Right lung (tissue), 5 donors: ENCODE measurements around the gene WASHC4. TPM values are rescaled to one million over a fixed set of nuclear protein-coding genes. Genes with fewer than 3 reads are reported as not detected.
"Not testable (repeated sequence)": the region's sequence is repeated elsewhere in the genome, so short reads cannot be mapped to it uniquely, and the experiment has no call there.

Source experiments
- DNase-seq, 2 donors: peaks; one replicate each; pipeline ENCODE4 v3.0.0-alpha.2; 2013
- polyA plus RNA-seq, 5 donors: library from polyadenylated mRNA; unstranded; fragments of 120-200 nt; gene quantifications; one replicate each; pipeline versions ENCODE4 v1.2.1 to v1.2.3, GENCODE V29; 2013; ENCODE audit warnings: inconsistent platforms in 1 of 5, low replicate concordance in 1 of 5; ENCODE audit not compliant: insufficient read length in 5 of 5, insufficient read depth in 1 of 5

WASHC4 gene
- polyA plus RNA-seq, 5 donors: 46.4 to 103 (median 76.3) TPM

- no peak for DNase-seq
Measured at GRCh38 chr12:105158876-105159275, 51.3 kb downstream of the WASHC4 start.

- no peak for DNase-seq
Measured at GRCh38 chr12:105162174-105162573, 54.6 kb downstream of the WASHC4 start.

GRCh38 chr12:105164068-105164467 is 56.5 kb downstream of the WASHC4 start:
- no peak for DNase-seq

- DNase-seq: no peak
Measured at GRCh38 chr12:105166736-105167135, 59.2 kb downstream of the WASHC4 start.

- no peak for DNase-seq
Measured at GRCh38 chr12:105167346-105167745, 59.8 kb downstream of the WASHC4 start.

GRCh38 chr12:105168006-105168405 is 60.5 kb downstream of the WASHC4 start:
- no peak for DNase-seq

- no peak for DNase-seq
Measured at GRCh38 chr12:105170139-105170538, 62.6 kb downstream of the WASHC4 start.

- DNase-seq: no peak
Measured at GRCh38 chr12:105171691-105172436, 64.3 kb downstream of the WASHC4 start.

- no peak for DNase-seq
Measured at GRCh38 chr12:105175397-105175990, 68.0 kb downstream of the WASHC4 start.

GRCh38 chr12:105177208-105177607 is 69.7 kb downstream of the WASHC4 start:
- DNase-seq: no peak

- not testable (repeated sequence) for DNase-seq
Measured at GRCh38 chr12:105179114-105179513, 71.6 kb downstream of the WASHC4 start.

GRCh38 chr12:105183406-105183805 is 75.9 kb downstream of the WASHC4 start:
- not testable (repeated sequence) for DNase-seq

- not testable (repeated sequence) for DNase-seq
Measured at GRCh38 chr12:105183976-105184375, 76.4 kb downstream of the WASHC4 start.

- no peak for DNase-seq
Measured at GRCh38 chr12:105189293-105189692, 81.8 kb downstream of the WASHC4 start.

- no peak for DNase-seq
Measured at GRCh38 chr12:105190530-105190929, 83.0 kb downstream of the WASHC4 start.

GRCh38 chr12:105192624-105193225 is 85.2 kb downstream of the WASHC4 start:
- DNase-seq: no peak

GRCh38 chr12:105194947-105195346 is 87.4 kb downstream of the WASHC4 start:
- no peak for DNase-seq

GRCh38 chr12:105196090-105196489 is 88.6 kb downstream of the WASHC4 start:
- DNase-seq: no peak

- DNase-seq: no peak
Measured at GRCh38 chr12:105198961-105199360, 91.4 kb downstream of the WASHC4 start.

- no peak for DNase-seq
Measured at GRCh38 chr12:105200385-105200784, 92.9 kb downstream of the WASHC4 start.

- DNase-seq: no peak
Measured at GRCh38 chr12:105201299-105201698, 93.8 kb downstream of the WASHC4 start.

GRCh38 chr12:105202202-105202601 is 94.7 kb downstream of the WASHC4 start:
- DNase-seq: no peak

GRCh38 chr12:105204127-105204526 is 96.6 kb downstream of the WASHC4 start:
- DNase-seq: no peak
